ENCODE measurements around the gene UQCR10. TPM values are rescaled to one million over a fixed set of nuclear protein-coding genes. Genes with fewer than 3 reads are reported as not detected.

The UQCR10 gene
- total and polyA plus RNA-seq, 4 donors, result 41.4 to 189 (median 65.4) TPM

- no peak overlapping the region for H3K27ac ChIP-seq (ENCODE audit: low read depth in 1 of 2, low read length in 2 of 2)
- intact Hi-C loops (cut with DNase I), result no loop called here
- H3K36me3 ChIP-seq (ENCODE audit: control insufficient read depth in 1 of 2, insufficient read depth in 2 of 2, low read length in 1 of 2), result no peaks in the 10 kb centered on the region
- no peaks in the 10 kb centered on the region for H3K27me3 ChIP-seq (ENCODE audit: control insufficient read depth in 1 of 2, insufficient read depth in 2 of 2, low read length in 1 of 2)
- ATAC-seq (ENCODE audit: low FRiP score) (no peak), DNase-seq (no peak)
- no peaks in the 10 kb centered on the region for H3K9me3 ChIP-seq (ENCODE audit: control insufficient read depth, low read length)
- 72 to 75% methylated on average over 18 to 19 of the region's 19 CpGs for WGBS, 2 donors
- no peaks in the 10 kb centered on the region for H3K4me1 ChIP-seq (ENCODE audit: control insufficient read depth in 1 of 2, insufficient read depth in 2 of 2, low read length in 2 of 2)
- H3K4me3 ChIP-seq (ENCODE audit: low read length in 2 of 2), result no peak overlapping the region
These were observed 33.6 kb upstream of the UQCR10 start for GRCh38 chr22:29733362-29734201.

GRCh38 chr22:29734406-29734805 is 32.8 kb upstream of the UQCR10 start:
- intact Hi-C loops (cut with DNase I), result no loop called here
- no peak for ATAC-seq (ENCODE audit: low FRiP score)

GRCh38 chr22:29734838-29735237 is 32.3 kb upstream of the UQCR10 start:
- Histone ChIP-seq H3K9me3 (ENCODE audit: control insufficient read depth, low read length) (no peaks in the 10 kb centered on the region), H3K4me3 (ENCODE audit: low read length in 2 of 2) (no peak overlapping the region), H3K27ac (ENCODE audit: low read depth in 1 of 2, low read length in 2 of 2) (no peak overlapping the region), H3K36me3 (ENCODE audit: control insufficient read depth in 1 of 2, insufficient read depth in 2 of 2, low read length in 1 of 2) (no peaks in the 10 kb centered on the region), H3K27me3 (ENCODE audit: control insufficient read depth in 1 of 2, insufficient read depth in 2 of 2, low read length in 1 of 2) (no peaks in the 10 kb centered on the region), H3K4me1 (ENCODE audit: control insufficient read depth in 1 of 2, insufficient read depth in 2 of 2, low read length in 2 of 2) (no peaks in the 10 kb centered on the region)
- WGBS, 2 donors, result 71 to 75% methylated on average over 9 of the region's 9 CpGs
- intact Hi-C loops (cut with DNase I), result no loop called here
- DNase-seq (no peak), ATAC-seq (ENCODE audit: low FRiP score) (no peak)

More at GRCh38 chr22:29734406-29734805, 32.8 kb upstream of the UQCR10 start:
- no peaks in the 10 kb centered on the region for H3K4me1 ChIP-seq (ENCODE audit: control insufficient read depth in 1 of 2, insufficient read depth in 2 of 2, low read length in 2 of 2)
- H3K9me3 ChIP-seq (ENCODE audit: control insufficient read depth, low read length), result no peaks in the 10 kb centered on the region
- no peaks in the 10 kb centered on the region for H3K27me3 ChIP-seq (ENCODE audit: control insufficient read depth in 1 of 2, insufficient read depth in 2 of 2, low read length in 1 of 2)
- 93% methylated on average over 8 of the region's 8 CpGs for WGBS, 2 donors
- DNase-seq, result no peak
- H3K36me3 ChIP-seq (ENCODE audit: control insufficient read depth in 1 of 2, insufficient read depth in 2 of 2, low read length in 1 of 2), result no peaks in the 10 kb centered on the region
- H3K4me3 ChIP-seq (ENCODE audit: low read length in 2 of 2), result no peak overlapping the region
- H3K27ac ChIP-seq (ENCODE audit: low read depth in 1 of 2, low read length in 2 of 2), result no peak overlapping the region

- 53 to 60% methylated on average over 1 of the region's 1 CpG for WGBS, 2 donors
- intact Hi-C loops (cut with DNase I), result no loop called here
- Histone ChIP-seq H3K27ac (ENCODE audit: low read depth in 1 of 2, low read length in 2 of 2) (no peak overlapping the region), H3K4me3 (ENCODE audit: low read length in 2 of 2) (no peak overlapping the region), H3K4me1 (ENCODE audit: control insufficient read depth in 1 of 2, insufficient read depth in 2 of 2, low read length in 2 of 2) (no peaks in the 10 kb centered on the region), H3K9me3 (ENCODE audit: control insufficient read depth, low read length) (no peaks in the 10 kb centered on the region), H3K36me3 (ENCODE audit: control insufficient read depth in 1 of 2, insufficient read depth in 2 of 2, low read length in 1 of 2) (no peaks in the 10 kb centered on the region), H3K27me3 (ENCODE audit: control insufficient read depth in 1 of 2, insufficient read depth in 2 of 2, low read length in 1 of 2) (no peaks in the 10 kb centered on the region)
- DNase-seq (no peak), ATAC-seq (ENCODE audit: low FRiP score) (no peak)
These were observed 31.8 kb upstream of the UQCR10 start for GRCh38 chr22:29735416-29735815.

GRCh38 chr22:29737251-29738117 is 29.7 kb upstream of the UQCR10 start:
- H3K4me3 ChIP-seq (ENCODE audit: low read length in 2 of 2), result no peak overlapping the region
- intact Hi-C loops (cut with DNase I), result no loop called here
- no peaks in the 10 kb centered on the region for H3K4me1 ChIP-seq (ENCODE audit: control insufficient read depth in 1 of 2, insufficient read depth in 2 of 2, low read length in 2 of 2)
- peaks cover 0 to 1% of the 10 kb centered on the region in 2 donors for H3K36me3 ChIP-seq (ENCODE audit: control insufficient read depth in 1 of 2, insufficient read depth in 2 of 2, low read length in 1 of 2)
- H3K27me3 ChIP-seq (ENCODE audit: control insufficient read depth in 1 of 2, insufficient read depth in 2 of 2, low read length in 1 of 2), result no peaks in the 10 kb centered on the region
- DNase-seq, result no peak
- no peaks in the 10 kb centered on the region for H3K9me3 ChIP-seq (ENCODE audit: control insufficient read depth, low read length)
- WGBS, 2 donors, result 78 to 82% methylated on average over 22 of the region's 22 CpGs
- no peak overlapping the region for H3K27ac ChIP-seq (ENCODE audit: low read depth in 1 of 2, low read length in 2 of 2)
- peak; percentile 20 for ATAC-seq (ENCODE audit: low FRiP score)

GRCh38 chr22:29738118-29738815 is 28.9 kb upstream of the UQCR10 start:
- no peak overlapping the region for H3K4me3 ChIP-seq (ENCODE audit: low read length in 2 of 2)
- DNase-seq (no peak), ATAC-seq (ENCODE audit: low FRiP score) (no peak)
- no peak overlapping the region for H3K27ac ChIP-seq (ENCODE audit: low read depth in 1 of 2, low read length in 2 of 2)
- no peaks in the 10 kb centered on the region for H3K27me3 ChIP-seq (ENCODE audit: control insufficient read depth in 1 of 2, insufficient read depth in 2 of 2, low read length in 1 of 2)
- WGBS, 2 donors, result 78 to 82% methylated on average over 15 of the region's 15 CpGs
- H3K4me1 ChIP-seq (ENCODE audit: control insufficient read depth in 1 of 2, insufficient read depth in 2 of 2, low read length in 2 of 2), result no peaks in the 10 kb centered on the region
- H3K9me3 ChIP-seq (ENCODE audit: control insufficient read depth, low read length), result no peaks in the 10 kb centered on the region
- peaks cover 0 to 1% of the 10 kb centered on the region in 2 donors for H3K36me3 ChIP-seq (ENCODE audit: control insufficient read depth in 1 of 2, insufficient read depth in 2 of 2, low read length in 1 of 2)
- intact Hi-C loops (cut with DNase I), result no loop called here

- no peak for DNase-seq
- intact Hi-C loops (cut with DNase I), result no loop called here
- peaks cover 0 to 1% of the 10 kb centered on the region in 2 donors for H3K36me3 ChIP-seq (ENCODE audit: control insufficient read depth in 1 of 2, insufficient read depth in 2 of 2, low read length in 1 of 2)
These were observed 27.8 kb upstream of the UQCR10 start for GRCh38 chr22:29739346-29739875.

GRCh38 chr22:29740216-29740615 is 27.0 kb upstream of the UQCR10 start:
- H3K27ac ChIP-seq (ENCODE audit: low read depth in 1 of 2, low read length in 2 of 2), result no peak overlapping the region
- WGBS, 2 donors, result 94 to 96% methylated on average over 5 of the region's 5 CpGs
- intact Hi-C loops (cut with DNase I), result no loop called here
- no peaks in the 10 kb centered on the region for H3K27me3 ChIP-seq (ENCODE audit: control insufficient read depth in 1 of 2, insufficient read depth in 2 of 2, low read length in 1 of 2)
- H3K4me3 ChIP-seq (ENCODE audit: low read length in 2 of 2), result no peak overlapping the region
- ATAC-seq (ENCODE audit: low FRiP score) (peak; percentile 9), DNase-seq (no peak)
- no peaks in the 10 kb centered on the region for H3K9me3 ChIP-seq (ENCODE audit: control insufficient read depth, low read length)
- peaks cover 0 to 1% of the 10 kb centered on the region in 2 donors for H3K36me3 ChIP-seq (ENCODE audit: control insufficient read depth in 1 of 2, insufficient read depth in 2 of 2, low read length in 1 of 2)
- no peaks in the 10 kb centered on the region for H3K4me1 ChIP-seq (ENCODE audit: control insufficient read depth in 1 of 2, insufficient read depth in 2 of 2, low read length in 2 of 2)

More at GRCh38 chr22:29739346-29739875, 27.8 kb upstream of the UQCR10 start:
- Histone ChIP-seq H3K9me3 (ENCODE audit: control insufficient read depth, low read length) (no peaks in the 10 kb centered on the region), H3K4me1 (ENCODE audit: control insufficient read depth in 1 of 2, insufficient read depth in 2 of 2, low read length in 2 of 2) (no peaks in the 10 kb centered on the region), H3K27me3 (ENCODE audit: control insufficient read depth in 1 of 2, insufficient read depth in 2 of 2, low read length in 1 of 2) (no peaks in the 10 kb centered on the region), H3K4me3 (ENCODE audit: low read length in 2 of 2) (no peak overlapping the region), H3K27ac (ENCODE audit: low read depth in 1 of 2, low read length in 2 of 2) (no peak overlapping the region)
- no peak for ATAC-seq (ENCODE audit: low FRiP score)
- 90 to 93% methylated on average over 17 of the region's 17 CpGs for WGBS, 2 donors

Measured in aorta (tissue), 5 donors.